IPS-NIHi7 (cell line): ENCODE data around the gene FBN3.
A peak's percentile ranks its signal among the peaks of the same experiment; 100 is the strongest.
"Not testable (repeated sequence)": the region's sequence is repeated elsewhere in the genome, so short reads cannot be mapped to it uniquely, and the experiment has no call there.

ENCODE experiments used
- DNase-seq: peaks from one replicate; pipeline ENCODE4 v3.0.0; 2012; ENCODE audit warnings: mixed read lengths; ENCODE audit errors: extremely low spot score

Gene FBN3

DNA sequence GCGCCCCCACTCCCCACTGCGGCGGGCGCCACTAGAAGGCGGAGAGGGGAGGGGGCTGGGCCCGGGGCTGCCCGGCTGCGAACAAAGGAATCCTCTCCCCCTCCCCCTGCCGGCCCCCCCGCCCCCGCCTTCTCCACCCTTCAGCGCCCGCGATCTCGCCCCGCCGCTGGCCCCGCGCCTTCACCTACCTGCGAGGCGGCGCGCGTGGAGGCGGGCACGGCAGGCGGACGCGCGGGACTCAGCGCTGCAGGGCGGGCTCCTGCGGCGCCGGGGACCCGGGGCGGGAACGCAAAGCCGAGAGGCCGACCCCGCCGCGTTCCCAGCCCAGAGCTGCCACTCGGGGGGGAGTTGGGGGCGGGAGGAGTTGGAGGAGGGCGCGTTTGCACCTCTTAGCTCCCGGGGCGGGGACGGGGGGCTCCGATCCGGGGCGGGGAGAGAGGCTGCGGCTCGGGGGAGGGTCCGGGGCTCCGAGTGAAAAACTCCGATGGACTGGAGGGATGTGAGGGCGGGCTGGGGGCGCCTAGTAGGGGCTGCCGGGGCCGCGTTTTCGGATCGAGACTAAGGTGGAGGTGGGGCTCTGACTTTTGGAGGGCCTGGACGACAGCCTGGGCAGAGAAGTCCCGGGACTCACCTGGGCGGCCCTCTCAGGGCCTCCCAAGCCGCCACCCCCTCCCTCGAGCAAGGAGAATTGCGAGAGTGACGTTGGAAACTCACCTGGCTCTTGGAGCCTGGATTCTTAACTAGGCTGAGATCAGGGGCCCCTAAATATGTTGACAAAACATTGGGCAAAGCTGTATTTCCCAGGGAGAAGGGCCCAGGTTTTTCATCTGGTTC lies at the start of gene FBN3:
TSS of gene FBN3 (minus strand) at position 332 of the 834 bp plus-strand sequence. CDS start 2,112 bp downstream, outside the sequence.
- peak; percentile 78 for DNase-seq

DNA sequence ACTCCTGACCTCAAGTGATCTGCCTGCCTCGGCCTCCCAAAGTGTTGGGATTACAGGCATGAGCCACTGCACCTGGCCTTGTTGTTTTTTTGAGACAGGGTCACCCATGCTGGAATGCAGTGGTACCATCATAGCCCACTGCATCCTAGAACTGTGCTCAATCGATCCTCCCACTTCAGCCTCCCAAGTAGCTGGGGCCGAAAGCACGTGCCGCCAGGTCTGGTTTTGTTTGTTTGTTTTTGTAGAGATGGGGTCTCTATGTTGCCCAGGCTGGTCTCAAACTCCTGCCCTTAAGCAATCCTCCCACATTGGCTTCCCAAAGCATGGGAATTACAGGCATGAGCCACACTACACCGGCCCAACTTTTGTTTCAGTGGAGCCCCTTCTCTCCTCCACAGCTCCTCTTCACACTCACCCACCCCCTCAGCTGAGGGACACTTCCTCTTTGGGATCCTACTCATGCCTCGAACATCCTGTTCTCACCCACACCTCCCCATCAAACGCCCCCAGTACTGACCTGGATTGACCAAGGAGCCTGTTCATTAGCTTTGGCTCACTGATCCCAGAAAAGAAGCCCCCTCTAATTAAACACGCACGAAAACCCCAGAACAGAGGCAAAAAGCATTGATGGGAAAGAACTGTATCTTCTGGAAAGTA lies 47.0 kb upstream of the FBN3 start:
- no peak for DNase-seq

DNA sequence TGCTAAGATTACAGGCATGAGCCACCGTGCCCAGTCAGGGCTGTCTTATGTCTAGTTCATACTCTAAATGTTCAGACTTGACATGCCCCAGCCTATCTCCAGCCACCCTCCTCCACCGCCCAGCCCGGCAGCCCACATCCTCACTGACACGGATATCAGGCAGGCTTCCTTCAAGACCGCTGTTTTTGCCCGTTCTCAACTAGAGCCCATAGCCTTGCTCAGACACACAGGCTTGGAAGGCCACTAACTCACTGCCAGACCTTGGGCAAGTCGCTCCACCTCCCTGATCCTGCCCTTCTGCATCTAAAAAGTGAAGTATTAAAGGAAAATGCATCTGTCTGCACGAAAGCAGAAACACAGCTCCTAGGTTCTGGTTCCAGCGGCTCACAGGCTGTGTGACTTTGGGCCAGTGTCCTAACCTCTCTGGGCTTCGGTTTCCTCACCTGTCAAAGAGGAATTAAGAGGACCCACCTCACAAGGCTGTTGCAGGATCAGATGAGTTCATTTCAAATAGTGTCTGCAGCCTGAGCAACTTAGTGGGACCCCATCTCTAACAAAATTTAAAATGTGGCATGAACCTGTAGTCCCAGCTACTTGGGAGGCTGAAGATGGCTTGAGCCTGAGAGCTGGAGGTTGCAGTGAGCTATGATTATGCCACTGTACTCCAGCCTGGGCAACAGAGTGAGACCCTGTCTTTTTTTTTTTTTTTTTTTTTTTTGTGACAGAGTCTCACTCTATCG lies 45.3 kb upstream of the FBN3 start:
- DNase-seq: no peak

DNA sequence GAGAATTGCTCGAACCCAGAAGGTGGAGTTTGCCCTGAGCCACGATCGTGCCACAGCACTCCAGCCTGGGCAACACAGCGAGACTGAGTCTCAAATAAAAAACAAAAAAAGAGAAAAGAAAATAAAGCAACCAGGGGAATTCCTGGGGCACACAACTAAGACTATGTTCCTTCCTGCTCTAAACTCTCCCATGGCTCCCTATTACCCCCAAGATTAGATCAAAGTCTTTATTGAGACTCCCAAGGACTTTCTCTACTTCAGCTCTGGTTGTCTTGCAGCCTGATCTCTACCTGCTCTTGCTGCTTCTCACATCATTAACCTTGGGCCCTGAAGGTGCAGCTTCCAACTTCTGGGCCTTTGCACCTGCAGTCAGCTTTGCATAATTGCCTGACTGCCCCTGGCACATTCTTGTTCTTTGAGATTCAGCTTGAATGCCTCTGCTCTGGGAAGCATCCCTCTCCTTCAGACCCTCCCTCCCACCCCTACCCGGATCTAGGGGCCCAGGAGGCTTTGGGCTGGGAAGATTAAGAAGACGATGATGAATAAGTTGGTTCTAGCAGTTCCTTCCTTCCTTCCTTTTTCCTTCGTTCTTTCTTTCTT lies 42.9 kb upstream of the FBN3 start:
- peak; percentile 46 for DNase-seq

DNA sequence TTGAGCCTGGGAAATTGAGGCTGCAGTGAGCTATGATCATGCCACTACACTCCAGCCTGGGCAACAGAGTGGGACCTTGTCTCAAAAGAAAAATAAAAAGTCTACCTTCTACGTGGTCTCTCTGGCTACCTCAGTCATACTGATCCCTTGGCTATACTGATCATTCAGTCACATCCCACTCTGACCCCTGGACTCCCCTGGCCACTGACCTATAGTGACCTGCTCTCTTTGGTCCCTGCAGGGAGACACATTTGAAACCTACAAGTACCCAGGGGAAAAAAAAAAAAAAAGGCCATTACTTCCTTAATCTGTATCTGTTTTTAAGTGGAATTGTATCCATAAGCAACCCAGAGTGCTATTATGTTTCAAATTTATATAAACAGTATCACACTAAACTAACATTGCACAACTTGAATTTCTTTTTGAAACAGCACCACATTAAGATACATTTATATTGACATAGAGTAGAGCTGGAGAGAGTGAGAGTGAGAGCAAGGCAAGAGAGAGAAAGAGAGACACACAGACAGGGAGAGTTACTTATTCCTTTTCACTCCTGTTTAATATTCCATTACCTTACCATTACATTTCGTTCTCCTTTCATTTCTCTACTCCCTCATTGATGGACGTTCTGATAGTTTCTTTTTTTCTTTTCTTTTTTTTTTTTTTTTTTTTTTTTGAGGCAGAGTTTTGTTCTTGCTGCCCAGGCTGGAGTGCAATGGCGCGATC lies 36.1 kb upstream of the FBN3 start:
- DNase-seq: no peak

DNA sequence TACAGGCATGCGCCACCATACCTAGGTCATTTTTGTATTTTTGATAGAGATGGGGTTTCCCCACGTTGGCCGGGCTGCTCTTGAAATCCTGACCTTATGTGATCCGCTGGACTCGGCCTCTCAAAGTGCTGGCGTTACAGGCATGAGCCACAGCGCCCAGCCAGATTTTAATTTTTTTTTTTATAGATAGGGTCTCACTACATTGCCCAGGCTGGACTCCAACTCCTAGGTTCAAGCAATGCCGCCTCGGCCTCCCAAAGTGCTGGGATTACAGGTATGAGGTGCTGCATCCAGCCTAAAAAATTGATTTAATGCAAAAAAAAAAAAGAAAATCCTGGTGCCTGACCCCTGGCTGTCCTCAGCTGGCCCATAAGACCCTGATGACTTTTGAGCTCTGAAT lies 34.9 kb upstream of the FBN3 start:
- no peak for DNase-seq

DNA sequence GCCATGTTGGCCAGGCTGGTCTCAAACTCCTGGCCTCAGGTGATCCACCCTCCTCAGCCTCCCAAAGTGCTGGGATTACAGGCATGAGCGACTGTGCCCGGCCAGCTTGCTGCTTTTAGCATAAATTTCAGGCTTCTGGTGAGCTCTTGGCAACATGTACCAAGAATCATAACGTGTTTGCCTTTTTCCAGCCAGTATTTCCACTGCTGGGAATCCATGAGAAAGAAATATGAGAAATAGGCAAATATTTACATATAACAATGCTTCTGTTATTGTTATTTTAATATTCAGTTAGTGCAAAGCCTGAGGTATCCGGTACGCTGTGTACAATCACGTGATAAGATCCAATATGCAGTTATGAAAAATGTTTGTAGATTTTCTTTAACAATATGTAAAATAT lies 30.6 kb upstream of the FBN3 start:
- DNase-seq: no peak

DNA sequence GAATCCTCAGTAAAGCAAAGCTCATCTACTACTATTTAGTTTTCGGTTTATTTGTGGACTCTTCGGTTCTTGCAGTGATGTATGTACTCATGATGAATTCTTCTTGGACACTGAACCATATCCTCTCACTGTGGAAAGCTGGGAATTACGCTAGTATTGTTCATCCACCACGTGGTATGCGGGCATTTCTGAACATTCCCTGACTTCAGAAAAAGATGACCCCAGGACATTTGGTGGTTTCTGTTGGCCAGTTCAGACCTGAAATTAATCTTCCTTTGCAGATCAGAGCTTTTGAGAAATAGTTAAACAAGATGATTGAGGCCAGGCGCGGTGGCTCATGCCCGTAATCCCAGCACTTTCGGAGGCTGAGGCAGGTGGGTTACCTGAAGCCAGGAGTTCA lies 25.3 kb upstream of the FBN3 start:
- DNase-seq: no peak

DNA sequence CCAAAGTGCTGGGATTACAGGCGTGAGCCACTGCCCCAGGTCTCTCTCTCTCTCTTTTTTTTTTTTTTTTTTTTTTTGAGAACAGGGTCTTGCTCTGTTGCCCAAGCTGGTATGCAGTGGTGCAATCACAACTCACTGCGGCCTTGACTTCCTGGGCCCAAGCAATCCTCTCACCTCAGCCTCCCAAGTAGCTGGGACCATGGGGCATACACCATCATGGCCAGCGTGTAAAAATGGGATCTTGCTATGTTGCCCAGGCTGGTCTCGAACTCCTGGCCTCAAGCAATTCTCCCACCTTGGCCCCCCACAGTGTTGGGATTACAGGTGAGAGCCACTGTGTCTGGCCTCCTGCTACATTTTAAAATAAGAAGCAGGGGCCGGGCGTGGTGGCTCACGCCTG lies 19.1 kb upstream of the FBN3 start:
- DNase-seq: no peak

DNA sequence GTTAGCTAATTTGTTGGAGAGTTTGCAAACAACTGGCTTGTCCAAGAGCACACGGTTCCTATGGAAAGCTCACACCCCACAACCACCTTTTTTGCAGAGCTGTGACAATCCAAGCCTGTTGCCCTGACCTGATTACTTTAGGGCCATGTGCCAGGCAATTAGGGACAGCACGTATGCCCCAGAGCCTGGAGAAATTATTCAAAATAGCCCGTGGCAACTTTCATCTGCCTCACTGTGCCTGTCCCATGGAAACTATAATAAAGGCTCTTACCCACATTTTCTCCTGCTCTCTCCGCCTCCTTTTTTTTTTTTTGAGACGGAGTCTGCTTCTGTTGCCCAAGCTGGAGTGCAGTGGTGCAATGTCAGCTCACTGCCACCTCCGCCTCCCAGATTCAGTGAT lies 18.6 kb upstream of the FBN3 start:
- DNase-seq: no peak

DNA sequence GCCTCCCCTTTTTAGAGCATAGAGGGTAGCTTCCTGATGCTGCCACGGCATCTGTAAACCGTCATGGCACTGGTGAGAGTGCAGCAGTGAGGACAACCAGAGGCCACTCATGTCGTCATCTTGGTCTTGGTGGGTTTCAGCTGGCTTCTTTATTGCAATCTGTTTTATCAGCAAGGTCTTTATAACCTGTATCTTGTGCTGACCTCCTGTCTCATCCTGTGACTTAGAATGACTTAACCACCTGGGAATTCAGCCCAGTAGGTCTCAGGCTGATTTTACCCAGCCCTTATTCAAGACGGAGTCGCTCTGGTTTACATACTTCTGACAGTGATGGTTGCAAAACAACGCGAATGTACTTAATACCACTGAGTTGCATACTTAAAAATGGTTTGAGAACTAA lies 14.4 kb upstream of the FBN3 start:
- no peak for DNase-seq

DNA sequence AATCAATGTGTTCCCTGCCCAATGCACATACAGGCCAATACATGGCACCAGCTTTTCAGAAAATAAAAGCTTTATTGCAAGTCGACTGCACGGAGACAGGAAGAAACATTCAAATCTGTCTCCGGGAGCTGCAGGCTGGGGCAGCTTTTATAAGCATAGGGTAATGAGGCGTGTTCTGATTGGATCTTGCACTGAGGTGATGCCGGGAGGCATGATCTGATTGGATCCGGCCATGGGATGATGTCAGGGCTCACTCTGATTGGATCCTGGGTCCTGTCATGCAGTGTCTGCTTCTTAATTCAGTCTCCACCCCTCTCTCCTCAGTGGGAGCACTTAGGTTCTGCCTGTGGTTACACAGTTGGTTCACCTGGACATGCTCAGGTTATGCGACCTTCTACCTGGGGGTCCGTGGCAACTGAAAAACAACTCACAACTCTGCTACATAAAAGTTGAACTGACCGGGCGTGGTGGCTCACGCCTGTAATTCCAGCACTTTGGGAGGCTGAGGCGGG lies 11.8 kb upstream of the FBN3 start:
- DNase-seq: peak; percentile 37

DNA sequence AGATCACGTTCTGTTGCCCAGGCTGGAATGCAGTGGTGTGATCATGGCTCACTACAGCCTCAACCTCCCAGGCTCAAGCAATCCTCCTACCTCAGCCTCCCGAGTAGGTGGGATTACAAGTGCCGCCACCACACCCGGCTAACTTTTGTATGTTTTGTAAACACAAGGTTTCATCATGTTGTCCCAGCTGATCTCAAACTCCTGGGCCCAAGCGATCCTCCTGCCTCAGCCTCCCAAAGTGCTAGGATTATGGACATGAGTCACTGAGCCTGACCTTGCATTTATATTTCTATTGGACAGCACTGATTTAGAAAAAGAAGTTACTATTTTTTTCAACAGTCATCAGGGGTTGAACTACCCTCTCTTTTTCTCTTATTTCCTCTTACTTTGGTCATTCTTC lies 9.9 kb upstream of the FBN3 start:
- DNase-seq: not testable (repeated sequence)

DNA sequence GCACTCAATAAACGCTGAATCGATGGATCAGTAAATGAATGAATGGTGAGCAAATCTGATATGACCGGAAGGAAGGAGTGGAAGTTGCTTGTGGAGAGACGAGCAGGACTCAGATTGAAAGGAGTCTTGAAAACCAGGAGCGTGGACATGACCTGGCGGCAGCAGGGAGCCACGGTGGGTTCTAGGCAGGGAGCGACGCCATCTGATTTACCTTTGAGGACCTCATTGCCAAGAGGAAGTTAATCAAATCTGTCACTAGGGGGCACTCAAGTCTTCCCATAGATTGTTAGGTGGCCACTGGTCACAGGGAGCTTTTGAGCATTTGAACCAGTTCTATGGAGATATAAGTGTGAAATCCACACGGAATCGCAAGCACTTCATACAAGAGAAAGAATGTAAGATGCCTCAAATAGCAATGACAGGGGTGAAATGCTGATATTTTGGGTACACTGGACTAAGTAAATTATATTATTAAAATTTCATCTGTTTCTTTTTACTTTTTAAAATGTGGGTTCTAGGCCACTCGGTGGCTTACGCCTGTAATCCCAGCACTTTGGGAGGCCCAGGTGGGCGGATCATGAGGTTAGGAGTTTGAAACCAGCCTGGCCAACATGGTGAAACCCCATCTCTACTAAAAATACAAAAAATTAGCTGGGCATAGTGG lies 9.2 kb upstream of the FBN3 start:
- peak; percentile 85 for DNase-seq

DNA sequence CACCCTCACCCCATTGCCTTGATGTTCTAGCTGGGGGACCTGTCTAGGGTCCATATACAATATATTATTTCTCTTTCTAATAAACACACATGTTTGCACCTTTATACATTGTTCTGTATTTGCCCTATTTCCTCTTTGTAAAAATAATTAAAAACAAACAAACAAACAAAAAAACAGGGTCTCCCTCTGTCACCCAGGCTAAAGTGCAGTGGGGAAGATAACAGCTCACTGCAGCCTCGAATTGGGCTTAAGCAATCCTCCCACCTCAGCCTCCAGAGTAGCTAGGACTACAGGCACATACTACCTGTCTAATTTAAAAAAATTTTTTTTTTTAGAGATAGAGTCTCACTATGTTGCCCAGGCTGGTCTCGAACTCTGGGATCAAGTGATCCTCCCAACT lies 5.9 kb upstream of the FBN3 start:
- DNase-seq: no peak

DNA sequence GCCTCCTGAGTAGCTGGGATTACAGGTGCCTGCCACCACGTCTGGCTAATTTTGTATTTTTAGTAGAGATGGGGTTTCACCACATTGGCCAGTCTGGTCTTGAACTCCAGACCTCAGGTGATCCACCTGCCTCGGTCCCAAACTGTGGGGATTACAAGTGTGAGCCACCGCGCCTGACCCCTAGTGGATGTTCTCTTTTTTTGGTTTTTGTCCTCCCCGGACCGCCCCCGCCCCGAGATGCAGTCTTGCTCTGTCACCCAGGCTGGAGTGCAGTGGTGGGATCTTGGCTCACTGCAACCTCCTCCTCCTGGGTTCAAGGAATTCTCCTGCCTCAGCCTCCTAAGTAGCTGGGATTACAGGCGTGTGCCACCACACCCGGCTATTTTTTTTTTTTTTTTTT lies 4.6 kb upstream of the FBN3 start:
- DNase-seq: peak; percentile 33

DNA sequence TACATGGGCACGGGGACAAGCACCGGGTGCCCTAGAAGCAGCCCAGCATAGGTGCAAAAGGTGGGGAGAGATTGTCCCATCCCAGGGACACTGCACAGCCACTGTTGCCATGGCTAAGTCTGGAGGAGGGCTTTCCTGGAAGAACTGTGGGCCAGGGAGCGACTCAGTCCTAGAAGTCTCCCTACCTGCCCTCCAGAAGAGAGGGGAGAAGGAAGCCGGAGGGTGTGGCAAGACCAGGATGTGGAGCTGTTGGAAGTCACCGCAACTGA lies 2.3 kb upstream of the FBN3 start:
- no peak for DNase-seq

DNA sequence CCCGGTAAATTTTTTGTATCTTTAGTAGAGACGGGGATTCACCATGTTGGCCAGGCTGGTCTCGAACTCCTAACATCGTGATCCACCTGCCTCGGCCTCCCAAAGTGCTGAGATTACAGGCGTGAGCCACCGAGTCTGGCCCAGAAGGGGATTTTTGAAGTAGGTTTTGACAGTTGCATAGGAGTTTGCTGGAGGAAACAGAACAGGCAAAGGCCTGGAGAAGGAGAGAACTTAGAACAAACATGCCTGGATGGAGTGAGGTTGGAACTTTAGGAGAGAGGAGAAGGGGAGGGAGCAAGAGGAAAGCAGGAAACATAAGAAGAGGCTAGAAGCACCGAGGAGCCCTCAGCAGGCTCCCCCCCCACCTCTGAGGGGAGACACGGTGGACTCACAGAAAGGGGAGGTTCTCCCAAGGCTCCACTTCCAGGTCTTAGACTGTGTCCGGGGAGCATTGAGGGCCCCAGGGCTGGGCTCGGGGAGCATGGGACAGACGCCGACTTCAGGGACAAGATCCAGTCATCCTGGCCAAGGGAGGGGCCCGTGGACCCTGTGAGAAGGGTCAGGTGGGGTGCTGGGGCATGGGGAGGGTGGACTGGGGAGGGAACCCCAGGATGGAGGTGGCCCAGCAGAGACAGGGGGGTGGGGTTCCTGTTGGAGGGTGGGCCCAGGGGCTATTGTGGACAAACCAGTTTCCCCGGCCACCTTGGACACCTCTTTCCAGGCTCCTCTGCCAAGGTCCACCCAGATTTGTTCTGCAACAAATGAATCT lies 1.8 kb upstream of the FBN3 start:
- no peak for DNase-seq

DNA sequence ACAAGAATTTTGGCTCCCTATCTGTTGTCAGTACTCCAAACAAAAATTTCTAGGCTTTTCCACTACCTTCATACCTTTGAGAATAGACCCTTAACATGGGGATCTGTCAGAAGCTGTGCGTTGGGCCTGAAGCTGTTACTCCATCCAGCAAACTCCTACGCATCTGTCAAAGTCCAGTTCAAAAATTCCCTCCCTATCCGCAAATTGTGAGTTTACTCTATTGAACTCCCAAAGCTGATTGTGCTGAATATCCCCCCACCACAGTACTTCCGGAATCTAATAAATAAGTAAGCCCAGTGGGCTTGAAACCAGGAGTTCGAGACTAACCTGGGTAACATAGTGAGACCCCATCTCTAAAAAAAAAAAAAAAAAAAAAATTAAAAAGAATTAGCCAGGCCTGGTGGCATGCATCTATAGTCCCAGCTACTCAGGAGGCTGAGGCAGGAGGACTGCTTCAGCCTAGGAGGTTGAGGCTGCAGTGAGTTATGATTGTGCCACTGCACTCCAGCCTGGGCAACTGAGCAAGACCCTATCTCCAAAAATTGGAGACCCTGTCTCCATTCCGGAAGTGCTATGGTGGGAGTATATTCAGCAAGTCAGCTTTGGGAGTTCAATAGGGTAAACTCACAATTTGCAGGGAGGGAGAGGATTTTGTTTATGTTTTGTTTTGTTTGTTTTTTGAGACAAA lies 930 bp upstream of the FBN3 start:
- no peak for DNase-seq
